NT2/D1 (cell line): ENCODE results near the gene FAM221A.
"Not testable (repeated sequence)": the region's sequence is repeated elsewhere in the genome, so short reads cannot be mapped to it uniquely, and the experiment has no call there.

ENCODE experiments used
- DNase-seq: peaks from one replicate; pipeline ENCODE4 v3.0.0-alpha.2; 2011; ENCODE audit warnings: low read depth, low spot score
- H3K27me3 ChIP-seq: 2 replicates; pipeline ENCODE4 v1.6.0; 2011; ENCODE audit warnings: mild to moderate bottlenecking; ENCODE audit not compliant: insufficient read length, insufficient read depth
- H3K36me3 ChIP-seq: 2 replicates; pipeline ENCODE4 v1.6.1; 2011; ENCODE audit warnings: mild to moderate bottlenecking, low read length, mixed read lengths; ENCODE audit not compliant: insufficient read depth, insufficient read length
- H3K4me1 ChIP-seq: 2 replicates; pipeline ENCODE4 v1.5.1; 2011; ENCODE audit not compliant: insufficient read depth, insufficient read length
- H3K4me3 ChIP-seq: 2 replicates; pipeline ENCODE4 v1.5.1; 2011; ENCODE audit warnings: low read depth; ENCODE audit not compliant: insufficient read length
- H3K9ac ChIP-seq: 2 replicates; pipeline ENCODE4 v1.6.0; 2011; ENCODE audit warnings: low read depth; ENCODE audit not compliant: insufficient read length
- H3K9me3 ChIP-seq: 2 replicates; pipeline ENCODE4 v1.5.1; 2011; ENCODE audit warnings: mild to moderate bottlenecking, low read length; ENCODE audit not compliant: insufficient read depth
- SUZ12 ChIP-seq: IDR thresholded peaks from 2 replicates; pipeline ENCODE4 v1.6.1; 2011; ENCODE audit not compliant: insufficient read length, insufficient read depth; ENCODE audit errors: extremely low read depth
- YY1 ChIP-seq: IDR thresholded peaks from 2 replicates; pipeline ENCODE4 v1.6.1; 2011; ENCODE audit not compliant: insufficient read length, insufficient read depth
- ZNF274 ChIP-seq: IDR thresholded peaks from 2 replicates; pipeline ENCODE4 v1.6.1; 2011; ENCODE audit warnings: mild to moderate bottlenecking, low read depth, low read length

The FAM221A gene

GRCh38 chr7:23714579-23714978 is 34.6 kb downstream of the FAM221A start:
- Histone ChIP-seq H3K4me1 (no peaks in the 10 kb centered on the region), H3K4me3 (no peak overlapping the region), H3K27me3 (no peaks in the 10 kb centered on the region), H3K9ac (no peak overlapping the region), H3K36me3 (no peaks in the 10 kb centered on the region), H3K9me3 (no peaks in the 10 kb centered on the region)
- DNase-seq: no peak
- no peak for TF ChIP-seq SUZ12
- TF ChIP-seq YY1: no peak
- no peak for TF ChIP-seq ZNF274

DNA sequence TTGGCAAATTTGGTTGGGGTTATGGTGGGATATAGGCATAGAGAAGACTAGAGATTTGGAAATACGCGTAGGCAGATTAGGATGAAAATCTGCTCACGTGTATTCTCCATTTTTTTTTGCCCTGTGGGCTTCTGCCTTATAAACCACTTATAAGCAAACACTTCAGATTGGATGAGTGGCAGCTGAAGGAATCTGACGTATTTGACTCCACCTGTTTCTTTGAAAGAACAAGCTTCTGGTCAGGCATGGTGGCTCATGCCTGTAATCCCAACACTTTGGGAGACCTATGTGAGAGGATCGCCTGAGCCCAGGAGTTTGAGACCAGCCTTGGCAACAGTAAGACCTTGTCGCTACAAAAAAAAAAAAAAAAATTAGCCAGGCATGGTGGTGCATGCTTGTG is 35.1 kb downstream of the FAM221A start:
- H3K4me3 ChIP-seq: no peak overlapping the region
- no peaks in the 10 kb centered on the region for H3K4me1 ChIP-seq
- no peaks in the 10 kb centered on the region for H3K9me3 ChIP-seq
- H3K27me3 ChIP-seq: no peaks in the 10 kb centered on the region
- DNase-seq: no peak
- no peak overlapping the region for H3K9ac ChIP-seq
- TF ChIP-seq ZNF274: no peak
- no peak for TF ChIP-seq SUZ12
- no peak for TF ChIP-seq YY1
- H3K36me3 ChIP-seq: no peaks in the 10 kb centered on the region

DNA sequence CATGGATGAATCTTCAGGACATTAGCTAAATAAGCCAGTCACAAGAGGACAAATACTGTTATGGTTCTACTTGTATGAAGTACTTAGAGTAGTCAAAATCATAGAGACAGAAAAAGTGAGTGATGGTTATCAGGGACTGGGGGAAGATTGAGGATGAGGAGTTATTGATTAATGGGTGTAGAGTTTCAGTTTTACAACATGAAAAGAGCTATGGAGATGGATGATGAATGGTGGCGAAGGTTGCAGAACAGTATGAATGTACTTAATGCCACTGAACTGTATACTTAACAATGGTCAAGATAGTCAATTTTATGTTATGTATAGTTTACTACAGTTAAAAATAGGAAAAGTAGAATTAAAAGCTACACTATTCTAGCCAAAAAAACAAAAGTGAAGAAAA is 37.8 kb downstream of the FAM221A start:
- peaks cover 4% of the 10 kb centered on the region for H3K27me3 ChIP-seq
- H3K36me3 ChIP-seq: no peaks in the 10 kb centered on the region
- no peak for TF ChIP-seq ZNF274
- no peak for TF ChIP-seq SUZ12
- TF ChIP-seq YY1: no peak
- H3K9ac ChIP-seq: no peak overlapping the region
- DNase-seq: no peak
- H3K4me1 ChIP-seq: no peaks in the 10 kb centered on the region
- H3K9me3 ChIP-seq: no peaks in the 10 kb centered on the region; the same call in none of the 2 replicates
- no peak overlapping the region for H3K4me3 ChIP-seq

GRCh38 chr7:23721456-23721855 is 41.5 kb downstream of the FAM221A start:
- Histone ChIP-seq H3K36me3 (no peaks in the 10 kb centered on the region), H3K27me3 (peaks cover 18% of the 10 kb centered on the region), H3K4me1 (no peaks in the 10 kb centered on the region), H3K4me3 (no peak overlapping the region), H3K9ac (no peak overlapping the region), H3K9me3 (no peaks in the 10 kb centered on the region; the same call in none of the 2 replicates)
- DNase-seq: no peak
- TF ChIP-seq ZNF274 (no peak), YY1 (no peak), SUZ12 (no peak)

DNA sequence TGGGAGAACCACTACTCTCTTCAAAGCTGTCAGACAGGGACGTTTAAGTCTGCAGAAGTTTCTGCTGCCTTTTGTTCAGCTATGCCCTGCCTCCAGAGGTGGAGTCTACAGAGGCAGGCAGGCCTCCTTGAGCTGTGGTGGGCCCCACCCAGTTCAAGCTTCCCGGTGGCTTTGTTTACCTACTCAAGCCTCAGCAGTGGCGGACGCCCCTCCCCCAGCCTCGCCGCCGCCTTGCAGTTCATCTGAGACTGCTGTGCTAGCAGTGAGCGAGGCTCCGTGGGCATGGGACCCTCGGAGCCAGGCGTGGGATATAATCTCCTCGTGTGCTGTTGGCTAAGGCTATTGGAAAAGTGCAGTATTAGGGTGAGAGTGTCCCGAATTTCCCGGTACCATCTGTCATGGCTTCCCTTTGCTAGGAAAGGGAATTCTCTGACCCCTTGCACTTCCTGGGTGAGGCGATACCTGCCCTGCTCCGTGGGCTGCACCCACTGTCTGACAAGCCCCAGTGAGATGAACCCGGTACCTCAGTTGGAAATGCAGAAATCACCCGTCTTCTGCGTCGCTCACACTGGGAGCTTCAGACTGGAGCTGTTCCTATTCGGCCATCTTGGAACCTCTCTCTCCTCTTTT is 42.7 kb downstream of the FAM221A start:
- not testable (repeated sequence) for H3K4me3 ChIP-seq, H3K36me3 ChIP-seq, H3K9me3 ChIP-seq, H3K9ac ChIP-seq, DNase-seq, H3K4me1 ChIP-seq
- H3K27me3 ChIP-seq: peaks cover 18% of the 10 kb centered on the region

- not testable (repeated sequence) for H3K4me1 ChIP-seq, H3K36me3 ChIP-seq, H3K4me3 ChIP-seq, H3K9me3 ChIP-seq, H3K9ac ChIP-seq
- peak; percentile 66 for DNase-seq
- peaks cover 18% of the 10 kb centered on the region for H3K27me3 ChIP-seq
These were observed 44.1 kb downstream of the FAM221A start for GRCh38 chr7:23724113-23724512.

DNA sequence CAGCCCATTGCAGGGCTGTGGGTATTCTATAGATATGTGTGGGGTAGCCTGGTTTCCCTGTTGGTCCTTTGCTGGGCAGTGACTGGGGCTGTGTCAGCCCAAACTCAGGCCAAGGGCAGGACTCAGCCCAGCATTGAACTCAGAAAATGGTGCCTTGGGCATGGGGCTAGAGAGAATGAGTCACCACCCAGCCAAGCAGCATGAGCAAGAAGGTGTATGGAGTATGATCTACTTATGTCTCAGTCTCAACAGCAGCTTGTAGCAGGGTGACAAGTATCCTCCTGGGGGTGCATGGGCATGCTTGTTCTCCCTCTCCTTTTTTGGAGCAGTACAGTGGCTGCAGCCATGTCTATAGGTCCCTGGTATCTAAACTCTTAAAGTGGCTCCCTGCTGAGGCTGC is 62.1 kb downstream of the FAM221A start:
- TF ChIP-seq ZNF274: no peak
- no peak for TF ChIP-seq YY1
- no peak for TF ChIP-seq SUZ12
- H3K27me3 ChIP-seq: no peaks in the 10 kb centered on the region

DNA sequence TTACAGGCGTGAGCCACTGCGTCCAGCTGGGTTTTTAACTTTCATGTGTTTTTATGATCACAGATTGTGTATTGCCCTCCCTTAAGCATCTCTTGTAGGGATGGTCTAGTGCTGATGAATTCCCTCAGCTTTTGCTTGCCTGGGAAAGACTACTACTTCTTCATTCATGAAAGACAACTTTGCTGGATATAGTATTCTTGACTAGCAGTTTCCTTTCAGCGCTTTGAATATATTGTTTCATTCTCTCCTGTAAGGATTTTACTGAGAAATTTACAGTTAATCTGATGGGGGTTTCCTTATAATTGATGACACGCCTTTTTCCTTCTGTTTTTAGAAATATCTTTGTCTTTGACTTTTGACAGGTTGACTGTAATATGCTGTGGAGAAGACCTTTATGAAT is 63.2 kb downstream of the FAM221A start:
- DNase-seq: no peak
- no peak overlapping the region for H3K9ac ChIP-seq
- H3K27me3 ChIP-seq: no peaks in the 10 kb centered on the region
- no peaks in the 10 kb centered on the region for H3K36me3 ChIP-seq
- no peak for TF ChIP-seq SUZ12
- no peak for TF ChIP-seq ZNF274
- TF ChIP-seq YY1: no peak
- H3K4me3 ChIP-seq: no peak overlapping the region
- peaks cover 36% of the 10 kb centered on the region for H3K9me3 ChIP-seq
- H3K4me1 ChIP-seq: no peaks in the 10 kb centered on the region

More for the DNA sequence above, 62.1 kb downstream of the FAM221A start:
- H3K36me3 ChIP-seq: no peaks in the 10 kb centered on the region
- H3K4me1 ChIP-seq: no peaks in the 10 kb centered on the region
- no peak overlapping the region for H3K9ac ChIP-seq
- DNase-seq: no peak
- peaks cover 36% of the 10 kb centered on the region for H3K9me3 ChIP-seq
- H3K4me3 ChIP-seq: no peak overlapping the region
